Measurements from ENCODE around the gene SNED1. TPM values are rescaled to one million over a fixed set of nuclear protein-coding genes. Genes with fewer than 3 reads are reported as not detected.

The SNED1 gene
- total RNA-seq, 1 donor from 2014 or later: 0.26 TPM

- no peak for FAIRE-seq
- H3K36me3 ChIP-seq (ENCODE audit: control insufficient read depth, insufficient read depth, low read length): no peaks in the 10 kb centered on the region
- no peak for TF ChIP-seq CTCF (IDR thresholded peaks at IDR 0.05; ENCODE audit: insufficient read depth, low read length, severe bottlenecking)
- peaks cover 2% of the 10 kb centered on the region for H3K27me3 ChIP-seq (ENCODE audit: control insufficient read depth, insufficient read depth, low read length)
- no peak overlapping the region for H3K4me3 ChIP-seq (ENCODE audit: low read depth, low read length)
- no peak for DNase-seq (ENCODE audit: low read depth)
Measured at GRCh38 chr2:240994171-240994896, 4.1 kb upstream of the SNED1 start.

GRCh38 chr2:240995041-240996021 lies 3.1 kb upstream of the SNED1 start:
- no peak overlapping the region for H3K4me3 ChIP-seq (ENCODE audit: low read depth, low read length)
- DNase-seq (ENCODE audit: low read depth) (no peak), FAIRE-seq (no peak)
- H3K36me3 ChIP-seq (ENCODE audit: control insufficient read depth, insufficient read depth, low read length): no peaks in the 10 kb centered on the region
- peaks cover 7% of the 10 kb centered on the region for H3K27me3 ChIP-seq (ENCODE audit: control insufficient read depth, insufficient read depth, low read length)
- no peak for TF ChIP-seq CTCF (IDR thresholded peaks at IDR 0.05; ENCODE audit: insufficient read depth, low read length, severe bottlenecking)

GRCh38 chr2:240996161-240996833 lies 2.1 kb upstream of the SNED1 start:
- FAIRE-seq: no peak
- peaks cover 9% of the 10 kb centered on the region for H3K27me3 ChIP-seq (ENCODE audit: control insufficient read depth, insufficient read depth, low read length)

GRCh38 chr2:240996834-240997140 lies 1.6 kb upstream of the SNED1 start:
- FAIRE-seq (no peak), DNase-seq (ENCODE audit: low read depth) (no peak)
- no peak for TF ChIP-seq CTCF (IDR thresholded peaks at IDR 0.05; ENCODE audit: insufficient read depth, low read length, severe bottlenecking)
- Histone ChIP-seq H3K4me3 (ENCODE audit: low read depth, low read length) (no peak overlapping the region), H3K27me3 (ENCODE audit: control insufficient read depth, insufficient read depth, low read length) (peaks cover 9% of the 10 kb centered on the region), H3K36me3 (ENCODE audit: control insufficient read depth, insufficient read depth, low read length) (no peaks in the 10 kb centered on the region)

More at GRCh38 chr2:240996161-240996833, 2.1 kb upstream of the SNED1 start:
- DNase-seq (ENCODE audit: low read depth): no peak
- Histone ChIP-seq H3K36me3 (ENCODE audit: control insufficient read depth, insufficient read depth, low read length) (no peaks in the 10 kb centered on the region), H3K4me3 (ENCODE audit: low read depth, low read length) (no peak overlapping the region)
- TF ChIP-seq CTCF (IDR thresholded peaks at IDR 0.05; ENCODE audit: insufficient read depth, low read length, severe bottlenecking): no peak

GRCh38 chr2:240997141-240997855 lies 1.1 kb upstream of the SNED1 start:
- peak; percentile 64 for FAIRE-seq
- Histone ChIP-seq H3K36me3 (ENCODE audit: control insufficient read depth, insufficient read depth, low read length) (no peaks in the 10 kb centered on the region), H3K4me3 (ENCODE audit: low read depth, low read length) (no peak overlapping the region), H3K27me3 (ENCODE audit: control insufficient read depth, insufficient read depth, low read length) (peaks cover 9% of the 10 kb centered on the region)
- no peak for TF ChIP-seq CTCF (IDR thresholded peaks at IDR 0.05; ENCODE audit: insufficient read depth, low read length, severe bottlenecking)
- DNase-seq (ENCODE audit: low read depth): no peak
